Lung (tissue), 12 donors: ENCODE measurements around the gene C19orf47. TPM values are rescaled to one million over a fixed set of nuclear protein-coding genes. Genes with fewer than 3 reads are reported as not detected.

ENCODE experiments used
- ATAC-seq: fragments of 200-7000 bp; cut with Tn5 transposase; one replicate; pipeline ENCODE4 v1.9.1; 2020; ENCODE audit warnings: moderate number of reproducible peaks; ENCODE audit not compliant: insufficient read depth, low FRiP score
- DNase-seq, 3 donors: peaks; one replicate each; pipeline ENCODE4 v3.0.0-alpha.2; 2013 to 2017
- H3K27ac ChIP-seq, 2 donors: one replicate each; pipeline ENCODE4 v1.5.1; 2013; ENCODE audit warnings: mild to moderate bottlenecking in 2 of 2, moderate library complexity in 2 of 2, control low read depth in 1 of 2, inconsistent platforms in 1 of 2, low read depth in 1 of 2, low read length in 1 of 2
- H3K27me3 ChIP-seq, 3 donors: one replicate each; pipeline ENCODE4 v1.5.1; 2013; ENCODE audit warnings: low read length in 2 of 3; ENCODE audit not compliant: control insufficient read depth in 3 of 3, insufficient read depth in 3 of 3
- H3K36me3 ChIP-seq, 4 donors: one replicate each; pipeline ENCODE4 v1.5.1; 2013; ENCODE audit warnings: low read length in 4 of 4, mild to moderate bottlenecking in 1 of 4, moderate library complexity in 1 of 4; ENCODE audit not compliant: control insufficient read depth in 4 of 4, insufficient read depth in 4 of 4
- H3K4me1 ChIP-seq, 5 donors: one replicate each; pipeline ENCODE4 v1.5.1; 2013; ENCODE audit warnings: low read length in 5 of 5, mild to moderate bottlenecking in 2 of 5, moderate library complexity in 1 of 5; ENCODE audit not compliant: control insufficient read depth in 5 of 5, insufficient read depth in 5 of 5
- H3K4me3 ChIP-seq: one replicate; pipeline ENCODE4 v1.5.1; 2013; ENCODE audit warnings: mild to moderate bottlenecking, control low read depth, moderate library complexity
- H3K9ac ChIP-seq, 2 donors: one replicate each; pipeline ENCODE4 v1.5.1; 2013; ENCODE audit warnings: low read length in 2 of 2, control low read depth in 1 of 2; ENCODE audit not compliant: insufficient read depth in 1 of 2
- H3K9me3 ChIP-seq, 4 donors: one replicate each; pipeline ENCODE4 v1.5.1; 2013; ENCODE audit warnings: low read length in 3 of 4, mild to moderate bottlenecking in 1 of 4, moderate library complexity in 1 of 4; ENCODE audit not compliant: control insufficient read depth in 4 of 4, insufficient read depth in 3 of 4
- CTCF ChIP-seq: IDR thresholded peaks from 2 replicates; pipeline ENCODE4 v1.5.1; 2012; ENCODE audit warnings: mild to moderate bottlenecking; ENCODE audit errors: control extremely low read depth, extremely low read depth
- WGBS, 2 donors: extraction: QIAGEN DNeasy Blood & Tissue Kit; methylation state at CpG; one replicate each; pipeline ENCODE4 v1.1.7; 2013; 5-methylcytosine and 5-hydroxymethylcytosine counted together
- polyA plus RNA-seq, 2 donors: library from polyadenylated mRNA; stranded (reverse); fragments of 200-250 nt; gene quantifications; one replicate each; pipeline ENCODE4 v1.2.1, GENCODE V29; 2013
- total RNA-seq, 2 donors: library from RNA; depleted of rRNA in 1 of 2; stranded (reverse); fragments of >200 nt in 1 of 2; gene quantifications; one replicate each; pipeline ENCODE4 v1.2.1, GENCODE V29; 2014 to 2021
- donor health status: control.
- donor health status: control.
- donor health status: Bipolar disorder and iron deficiency.
- donor health status: healthy.
- donor health status: DM: yes; HTN: yes; CAD: no.

C19orf47 gene
- total and polyA plus RNA-seq, 4 donors, result 9.8 to 26.3 (median 14.9) TPM

GRCh38 chr19:40344422-40344821 is 3.8 kb downstream of the C19orf47 start:
- H3K36me3 ChIP-seq, result peaks cover 0 to 8% (median 4%) of the 10 kb centered on the region in 4 donors
- TF ChIP-seq CTCF, result no peak
- peaks cover 0 to 13% (median 8%) of the 10 kb centered on the region in 5 donors for H3K4me1 ChIP-seq
- WGBS, 2 donors, result 71 to 72% methylated on average over 7 of the region's 7 CpGs
- H3K4me3 ChIP-seq, result no peak overlapping the region
- no peaks in the 10 kb centered on the region for H3K9me3 ChIP-seq
- no peaks in the 10 kb centered on the region for H3K27me3 ChIP-seq
- no peak for ATAC-seq
- no peak for DNase-seq
- no peak overlapping the region for H3K9ac ChIP-seq
- H3K27ac ChIP-seq, result no peak overlapping the region

- 75 to 89% methylated on average over 11 of the region's 11 CpGs for WGBS, 2 donors
- no peaks in the 10 kb centered on the region for H3K27me3 ChIP-seq
- H3K4me3 ChIP-seq, result no peak overlapping the region
- no peak for ATAC-seq
- no peaks in the 10 kb centered on the region for H3K9me3 ChIP-seq
- H3K9ac ChIP-seq, result no peak overlapping the region
- peaks cover 0 to 10% (median 7%) of the 10 kb centered on the region in 4 donors for H3K36me3 ChIP-seq
- H3K27ac ChIP-seq, result peak overlapping the region; percentile 22 to 88
- no peak for DNase-seq
- H3K4me1 ChIP-seq, result peaks cover 0 to 8% (median 5%) of the 10 kb centered on the region in 5 donors
- TF ChIP-seq CTCF, result no peak
These were observed 5.4 kb downstream of the C19orf47 start for GRCh38 chr19:40342644-40343311.

GRCh38 chr19:40341601-40342482 is 6.4 kb downstream of the C19orf47 start:
- no peak for ATAC-seq
- WGBS, 2 donors, result 72 to 74% methylated on average over 9 of the region's 9 CpGs
- no peaks in the 10 kb centered on the region for H3K9me3 ChIP-seq
- peak overlapping the region; percentile 34 to 88 for H3K27ac ChIP-seq
- TF ChIP-seq CTCF, result no peak
- H3K4me3 ChIP-seq, result no peak overlapping the region
- H3K4me1 ChIP-seq, result peaks cover 0 to 6% (median 2%) of the 10 kb centered on the region in 5 donors
- no peak overlapping the region for H3K9ac ChIP-seq
- peaks cover 0 to 10% (median 7%) of the 10 kb centered on the region in 4 donors for H3K36me3 ChIP-seq
- DNase-seq, result peak in 1 of 3 donors; percentile 4
- no peaks in the 10 kb centered on the region for H3K27me3 ChIP-seq
